ENCODE results near the gene PCYOX1L.

Gene PCYOX1L

GRCh38 chr5:149338364-149338763, 19.5 kb upstream of the PCYOX1L start:
- FAIRE-seq: no peak

- no peak for FAIRE-seq
Measured at GRCh38 chr5:149340920-149341319, 16.9 kb upstream of the PCYOX1L start.

- no peak for FAIRE-seq
Measured at GRCh38 chr5:149341876-149342275, 16.0 kb upstream of the PCYOX1L start.

DNA sequence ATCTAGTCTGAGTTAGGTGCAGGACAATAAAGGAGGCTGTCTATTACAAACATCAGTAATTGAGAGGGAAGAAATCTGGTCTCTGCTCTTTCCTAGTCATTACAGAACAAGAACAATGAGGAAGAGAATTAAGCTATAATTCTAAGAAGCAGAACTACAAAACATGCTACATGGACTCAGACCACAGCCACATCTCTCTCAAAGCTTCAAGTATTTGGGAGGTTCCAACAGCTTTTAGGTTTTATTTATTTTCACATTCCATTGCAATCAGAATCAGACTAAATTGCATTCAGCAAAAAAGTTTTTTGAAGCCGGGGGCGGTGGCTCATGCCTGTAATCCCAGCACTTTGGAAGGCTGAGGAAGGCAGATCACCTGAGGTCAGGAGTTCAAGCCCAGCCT, 13.7 kb upstream of the PCYOX1L start:
- no peak for FAIRE-seq

DNA sequence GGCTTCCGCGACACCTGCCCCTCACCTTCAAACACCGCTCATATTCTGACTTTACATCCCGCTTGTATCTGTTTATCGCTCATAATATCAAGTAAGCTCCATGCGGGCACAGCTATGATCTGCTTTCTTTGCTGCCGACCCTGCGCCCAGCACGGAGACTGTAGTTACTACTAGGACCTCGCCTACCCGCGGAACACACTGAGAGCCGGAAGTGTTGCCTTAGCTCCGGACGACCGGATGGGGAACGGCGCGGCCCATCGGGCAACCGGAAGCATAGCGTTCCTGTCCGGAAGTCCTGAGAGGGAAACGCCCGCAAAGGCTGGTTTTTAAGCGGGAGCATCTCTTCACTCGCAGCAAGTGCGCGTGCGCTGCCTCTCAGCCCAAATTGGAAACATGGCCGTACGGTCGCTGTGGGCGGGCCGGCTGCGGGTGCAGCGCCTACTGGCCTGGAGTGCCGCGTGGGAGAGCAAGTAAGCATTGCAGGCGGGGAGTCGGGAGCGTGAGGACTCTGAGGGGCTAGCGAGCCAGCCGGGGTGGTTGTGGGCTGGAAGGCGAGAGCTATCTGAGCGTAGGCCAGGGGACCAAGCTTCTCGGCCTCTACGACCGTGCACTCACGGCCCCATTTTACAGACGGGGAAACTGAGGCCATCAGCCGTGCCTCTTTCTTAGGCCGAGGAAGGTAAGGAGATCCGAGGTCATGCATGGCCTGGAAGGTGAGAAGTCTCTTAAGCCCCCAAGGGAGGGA, 12.5 kb upstream of the PCYOX1L start, which contains the start of gene GRPEL2:
Gene GRPEL2 (plus strand): TSS at position 353 of the 745 bp plus-strand sequence. CDS start 41 bp downstream, at position 394.
- FAIRE-seq: peak; percentile 64

- FAIRE-seq: no peak
Measured at GRCh38 chr5:149345892-149346222, 12.0 kb upstream of the PCYOX1L start.

DNA sequence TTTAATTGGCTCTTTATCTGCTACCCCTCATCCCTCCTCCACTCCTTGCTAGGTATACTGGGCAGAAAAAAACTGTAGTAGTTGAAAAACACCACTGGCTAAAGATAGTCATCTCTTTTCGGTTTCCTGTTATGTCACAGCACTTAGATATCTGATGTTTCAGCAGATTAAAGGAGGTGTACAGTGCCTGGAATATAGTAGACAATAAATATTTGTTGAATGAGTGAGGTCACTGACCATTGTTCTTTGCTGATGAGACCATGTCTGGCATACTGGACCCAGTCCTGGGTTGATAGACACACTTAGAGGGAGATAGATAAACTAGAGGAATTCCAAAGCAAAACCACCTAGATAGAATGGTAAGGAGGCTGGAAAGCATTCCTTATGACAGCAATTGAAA, 9.3 kb upstream of the PCYOX1L start:
- no peak for FAIRE-seq

GRCh38 chr5:149349382-149349781, 8.5 kb upstream of the PCYOX1L start:
- no peak for FAIRE-seq

DNA sequence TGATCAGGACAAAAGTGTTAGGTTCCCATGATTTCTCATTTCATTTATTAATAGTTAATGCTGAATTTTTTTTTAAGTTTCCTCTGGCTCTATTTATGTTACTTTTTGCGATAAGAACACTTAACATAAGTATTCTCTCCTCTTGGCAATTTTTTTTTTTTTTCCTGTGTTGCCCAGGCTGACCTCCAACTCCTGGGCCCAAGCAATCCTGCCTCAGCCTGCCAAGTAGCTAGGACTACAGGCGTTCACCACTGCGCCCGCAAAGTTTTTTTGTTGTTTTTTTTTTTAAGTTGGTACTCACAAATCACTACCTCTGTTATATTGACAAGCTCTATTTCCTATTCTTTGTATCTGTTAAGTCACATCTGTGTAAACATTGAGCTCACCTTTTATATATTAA, 5.7 kb upstream of the PCYOX1L start:
- no peak for FAIRE-seq

DNA sequence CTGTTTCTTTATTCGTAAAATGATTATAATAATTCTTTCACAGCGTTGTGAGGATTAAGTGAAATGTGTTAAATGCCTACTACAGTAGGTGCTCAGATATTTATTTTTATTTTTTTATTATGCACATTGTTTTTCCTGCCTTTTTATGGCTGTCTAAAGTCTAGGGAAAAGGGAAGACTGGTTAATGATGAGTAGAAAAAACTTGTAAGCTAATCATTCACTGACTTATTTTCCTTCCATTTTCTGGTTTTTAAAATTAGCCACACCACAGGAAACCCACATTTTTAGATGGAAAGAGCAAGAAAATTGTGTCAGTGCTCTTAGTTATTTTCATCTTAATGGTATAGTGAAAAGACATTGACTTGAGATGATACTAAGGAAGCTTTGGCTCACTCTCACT, 3.9 kb upstream of the PCYOX1L start:
- FAIRE-seq: no peak

GRCh38 chr5:149355688-149356087, 2.2 kb upstream of the PCYOX1L start:
- FAIRE-seq: no peak

GRCh38 chr5:149356391-149356790, 1.5 kb upstream of the PCYOX1L start:
- FAIRE-seq: no peak

GRCh38 chr5:149358294-149358651, 427 bp downstream of the PCYOX1L start:
- FAIRE-seq: no peak

DNA sequence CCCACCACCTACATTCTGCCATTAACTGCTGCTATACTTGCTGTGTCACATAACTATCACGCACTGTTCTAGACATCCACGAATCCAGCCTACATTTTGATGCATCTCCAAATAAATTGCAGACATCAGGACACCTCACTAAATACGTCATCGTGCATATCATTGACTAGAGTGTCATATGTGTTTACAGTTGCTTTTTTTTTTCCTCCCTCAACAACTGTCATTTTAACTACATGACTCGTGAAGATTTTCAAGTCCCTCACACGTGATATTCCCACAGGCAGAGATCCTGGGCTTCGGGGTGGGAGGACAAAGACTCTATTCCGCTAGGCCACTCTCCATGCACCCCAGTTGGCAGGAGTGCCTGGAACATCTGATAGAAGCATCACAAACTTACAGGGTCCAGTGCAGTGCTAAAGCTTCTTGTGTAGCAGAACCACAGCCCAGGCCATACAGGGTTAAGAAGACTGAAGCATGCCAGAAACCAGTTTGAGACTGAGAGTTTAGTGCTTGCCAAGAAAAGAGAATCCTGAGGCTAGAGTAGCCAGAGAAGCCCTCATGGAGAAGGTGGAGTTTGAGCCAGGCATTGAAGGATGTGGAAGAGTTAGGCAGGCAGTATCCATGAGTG, 1.1 kb downstream of the PCYOX1L start:
- no peak for FAIRE-seq

- no peak for FAIRE-seq
Measured at GRCh38 chr5:149360272-149360671, 2.4 kb downstream of the PCYOX1L start.

GRCh38 chr5:149362541-149362940, 4.7 kb downstream of the PCYOX1L start:
- FAIRE-seq: no peak

DNA sequence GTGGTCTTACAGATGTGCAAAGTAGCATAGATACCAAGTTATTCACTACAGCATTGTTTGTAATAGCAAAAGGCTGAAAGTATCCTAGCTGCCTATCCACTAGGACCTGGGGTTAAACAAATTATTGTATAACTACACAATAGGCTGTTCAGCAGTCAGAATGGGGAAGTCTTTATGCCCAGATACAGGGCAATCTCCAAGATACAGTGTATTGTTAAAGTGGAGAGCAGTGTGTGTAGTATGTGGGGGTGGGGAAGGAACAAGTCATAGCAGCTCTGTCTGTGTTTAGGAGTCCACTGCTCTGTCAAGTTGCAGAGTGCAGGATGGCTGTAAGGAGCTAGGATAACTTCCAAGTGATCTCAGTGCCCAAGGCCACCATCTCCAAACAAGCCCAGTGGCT, 5.5 kb downstream of the PCYOX1L start:
- FAIRE-seq: no peak

GRCh38 chr5:149363936-149364335, 6.1 kb downstream of the PCYOX1L start:
- no peak for FAIRE-seq

DNA sequence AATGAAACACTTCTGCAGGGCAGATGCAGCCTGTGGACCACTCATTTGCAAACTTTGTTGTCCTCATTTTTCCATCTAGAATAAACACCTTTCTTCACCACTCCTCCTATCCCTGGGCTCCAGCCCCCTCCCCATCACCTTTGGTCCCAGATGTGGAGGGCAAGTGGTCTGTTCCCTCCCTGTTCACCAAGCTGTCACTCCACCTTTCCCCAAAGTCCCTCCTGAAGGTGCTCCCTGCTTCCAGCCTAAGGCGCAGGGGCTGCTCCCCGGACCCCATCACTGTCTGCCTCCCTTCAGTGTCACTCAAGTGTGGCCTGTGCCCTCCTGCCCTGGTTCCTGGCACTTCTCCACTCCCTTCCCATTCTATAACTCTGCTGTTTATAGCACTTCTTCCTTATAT, 6.9 kb downstream of the PCYOX1L start:
- FAIRE-seq: no peak

GRCh38 chr5:149365418-149365817, 7.6 kb downstream of the PCYOX1L start:
- FAIRE-seq: no peak

DNA sequence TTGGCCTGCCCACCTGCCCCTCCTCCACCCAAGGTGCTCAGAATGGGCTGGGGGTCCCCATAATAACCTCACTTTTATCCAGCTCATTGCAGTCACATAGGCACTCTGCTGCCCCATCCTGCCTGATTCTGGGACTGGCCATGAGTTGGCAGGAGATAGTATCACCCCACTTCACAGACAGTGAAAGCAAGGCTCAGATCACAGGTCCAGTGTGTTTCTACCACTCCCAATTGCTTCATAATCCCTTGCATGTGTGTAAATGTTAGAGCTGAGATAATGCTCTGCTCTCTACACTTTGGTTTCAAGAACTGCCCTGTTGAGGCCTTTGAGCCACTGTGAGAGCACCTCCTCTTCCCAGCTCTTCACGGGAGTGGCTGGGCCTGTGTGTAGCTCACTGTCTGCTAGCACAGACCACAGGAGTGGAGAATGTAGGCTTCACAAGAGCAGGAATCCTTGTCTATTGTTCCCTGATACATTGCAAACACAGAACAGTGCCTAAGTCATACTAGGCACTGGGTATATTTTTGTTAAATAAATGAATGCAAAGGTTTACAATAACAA, 8.4 kb downstream of the PCYOX1L start:
- no peak for FAIRE-seq

DNA sequence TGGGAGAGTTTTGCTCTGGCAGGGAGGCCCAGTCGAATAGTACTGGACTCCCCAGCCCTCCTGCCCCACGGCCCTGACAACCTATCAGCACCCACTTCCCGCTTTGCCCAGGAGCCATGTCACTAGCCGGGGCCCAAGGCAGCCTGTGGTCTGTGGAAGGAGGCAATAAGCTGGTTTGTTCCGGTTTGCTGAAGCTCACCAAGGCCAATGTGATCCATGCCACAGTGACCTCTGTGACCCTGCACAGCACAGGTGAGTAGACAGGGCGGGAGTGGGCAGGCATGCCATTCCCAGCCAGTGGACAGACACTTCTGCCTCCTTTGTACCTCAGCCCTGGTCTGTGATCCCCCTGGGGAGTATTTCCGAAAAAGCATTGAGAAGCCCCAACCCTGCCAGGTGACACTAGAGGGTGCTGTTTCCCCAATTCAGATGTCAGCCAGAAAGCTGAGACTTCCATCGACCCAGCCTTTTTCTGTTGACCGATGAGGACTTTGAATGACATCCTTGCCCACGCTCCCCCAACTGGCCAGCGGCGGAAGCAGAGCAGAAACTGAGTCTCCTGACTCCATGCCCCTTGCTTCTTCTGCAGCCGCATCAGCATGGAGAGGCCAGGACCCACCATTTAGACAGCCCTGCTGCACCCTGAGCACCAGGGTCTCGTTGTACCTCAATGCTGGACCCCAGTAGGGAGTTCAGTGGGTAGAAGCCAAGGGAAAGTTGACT, 9.6 kb downstream of the PCYOX1L start:
- peak; percentile 67 for FAIRE-seq

DNA sequence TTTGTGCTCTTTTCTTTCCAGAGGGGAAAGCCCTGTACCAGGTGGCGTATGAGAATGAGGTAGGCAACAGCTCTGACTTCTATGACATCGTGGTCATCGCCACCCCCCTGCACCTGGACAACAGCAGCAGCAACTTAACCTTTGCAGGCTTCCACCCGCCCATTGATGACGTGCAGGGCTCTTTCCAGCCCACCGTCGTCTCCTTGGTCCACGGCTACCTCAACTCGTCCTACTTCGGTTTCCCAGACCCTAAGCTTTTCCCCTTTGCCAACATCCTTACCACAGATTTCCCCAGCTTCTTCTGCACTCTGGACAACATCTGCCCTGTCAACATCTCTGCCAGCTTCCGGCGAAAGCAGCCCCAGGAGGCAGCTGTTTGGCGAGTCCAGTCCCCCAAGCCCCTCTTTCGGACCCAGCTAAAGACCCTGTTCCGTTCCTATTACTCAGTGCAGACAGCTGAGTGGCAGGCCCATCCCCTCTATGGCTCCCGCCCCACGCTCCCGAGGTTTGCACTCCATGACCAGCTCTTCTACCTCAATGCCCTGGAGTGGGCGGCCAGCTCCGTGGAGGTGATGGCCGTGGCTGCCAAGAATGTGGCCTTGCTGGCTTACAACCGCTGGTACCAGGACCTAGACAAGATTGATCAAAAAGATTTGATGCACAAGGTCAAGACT, 10.3 kb downstream of the PCYOX1L start:
- no peak for FAIRE-seq
